Sigmoid colon (tissue), 7 donors: ENCODE results near the gene CPSF4. TPM values are rescaled to one million over a fixed set of nuclear protein-coding genes. Genes with fewer than 3 reads are reported as not detected.
"Not testable (repeated sequence)": the region's sequence is repeated elsewhere in the genome, so short reads cannot be mapped to it uniquely, and the experiment has no call there.

Source experiments
- DNase-seq: peaks from one replicate; pipeline ENCODE4 v3.0.0-alpha.2; 2019
- H3K27ac ChIP-seq, 4 donors: fragments of 200-600 bp; sonication (generic); one replicate each; pipeline ENCODE4 v1.5.1; 2016 to 2019; ENCODE audit warnings: mild to moderate bottlenecking in 1 of 4
- H3K27me3 ChIP-seq, 3 donors: fragments of 200-600 bp; sonication (generic); one replicate each; pipeline ENCODE4 v1.5.1; 2019; ENCODE audit warnings: mild to moderate bottlenecking in 1 of 3
- H3K36me3 ChIP-seq, 4 donors: fragments of 200-600 bp; sonication (generic); one replicate each; pipeline ENCODE4 v1.5.1; 2016 to 2019
- H3K4me1 ChIP-seq, 4 donors: fragments of 200-600 bp; sonication (generic); one replicate each; pipeline ENCODE4 v1.5.1; 2017 to 2019
- H3K4me3 ChIP-seq, 4 donors: fragments of 200-600 bp; sonication (generic); one replicate each; pipeline ENCODE4 v1.5.1; 2017 to 2019; ENCODE audit warnings: mild to moderate bottlenecking in 2 of 4, moderate library complexity in 1 of 4
- H3K9me3 ChIP-seq, 4 donors: fragments of 200-600 bp in 3 of 4; sonication (generic) in 3 of 4; one replicate each; pipeline versions ENCODE4 v1.5.1 to v1.6.1; 2013 to 2019
- CTCF ChIP-seq, 4 experiments: fragments of 450-650 bp in 3 of 4; fragments of 200-600 bp in 1 of 4; IDR thresholded peaks; one replicate each; pipeline ENCODE4 v1.5.1; 2016 to 2019; ENCODE audit warnings: antibody characterized with exemption in 4 of 4, mild to moderate bottlenecking in 3 of 4, moderate library complexity in 2 of 4
- EP300 ChIP-seq, 4 donors: sonication (generic); formaldehyde crosslinking; IDR thresholded peaks; one replicate each; pipeline ENCODE4 v1.6.1; 2017; ENCODE audit warnings: antibody characterized with exemption in 4 of 4
- POLR2A ChIP-seq, 2 donors: fragments of 450-650 bp; IDR thresholded peaks; one replicate each; pipeline ENCODE4 v1.6.1; 2016; ENCODE audit warnings: antibody characterized with exemption in 2 of 2, mild to moderate bottlenecking in 2 of 2, moderate library complexity in 2 of 2
- POLR2AphosphoS5 ChIP-seq, 4 donors: sonication (generic); formaldehyde crosslinking; IDR thresholded peaks; one replicate each; pipeline ENCODE4 v1.6.1; 2017; ENCODE audit warnings: antibody characterized with exemption in 4 of 4
- whole genome bisulfite sequencing, 2 donors: extraction: QIAGEN DNeasy Blood & Tissue Kit; methylation state at CpG; one replicate each; pipeline ENCODE4 v1.1.7; 2013; 5-methylcytosine and 5-hydroxymethylcytosine counted together
- intact Hi-C: fragments of 100-400 bp; cut with DNase I; formaldehyde crosslinking; loops from one replicate; pipeline ENCODE4 v1.15.1; 2023
- polyA plus RNA-seq, 3 donors: library from polyadenylated mRNA; stranded (reverse); fragments of 200-250 nt; gene quantifications; one replicate each; pipeline ENCODE4 v1.2.3, GENCODE V29; 2013
- total RNA-seq, 4 donors: library from RNA; depleted of rRNA; stranded (reverse); fragments of >200 nt; gene quantifications; one replicate each; pipeline ENCODE4 v1.1.0, GENCODE V29; 2016
- donor health status: healthy with polysubstance abuse.
- donor health status: Bipolar disorder and iron deficiency.
- donor health status: healthy.

The CPSF4 gene
- total and polyA plus RNA-seq, 7 donors = 12.7 to 32.3 (median 28.0) TPM

- Histone ChIP-seq H3K27me3 (no peaks in the 10 kb centered on the region), H3K4me3 (peak within 1 kb of the TSS; percentile 83 to 88 (median 86)), H3K27ac (peak within 1 kb of the TSS; percentile 96 to 98 (median 97)), H3K36me3 (peaks cover 11 to 36% (median 17%) of the 10 kb centered on the region in 4 donors), H3K9me3 (no peaks in the 10 kb centered on the region), H3K4me1 (peaks cover 0 to 41% (median 31%) of the 10 kb centered on the region in 4 donors)
- peak; percentile 95 for DNase-seq
- intact Hi-C loops = loop anchor here (5.0 to 10.0 kb wide), 2 partner anchors 117 to 355 kb away; partner anchors contain the start of genes SMURF1 and ZSCAN25
- TF ChIP-seq POLR2A (IDR thresholded peaks at IDR 0.05) (peak; percentile 79 to 80), CTCF (IDR thresholded peaks at IDR 0.05) (no peak), POLR2AphosphoS5 (IDR thresholded peaks at IDR 0.05) (peak; percentile 87 to 95 (median 90)), EP300 (IDR thresholded peaks at IDR 0.05) (peak in 1 of 4 donors; percentile 63)
- WGBS, 2 donors = 0% methylated on average over 68 of the region's 68 CpGs
Measured at GRCh38 chr7:99499721-99500636, 61.2 kb downstream of the CPSF4 start, which contains the start of gene ZNF394. Gene ZNF394 (minus strand): TSS chr7:99500281. CDS start chr7:99500093, 188 bp downstream.

DNA sequence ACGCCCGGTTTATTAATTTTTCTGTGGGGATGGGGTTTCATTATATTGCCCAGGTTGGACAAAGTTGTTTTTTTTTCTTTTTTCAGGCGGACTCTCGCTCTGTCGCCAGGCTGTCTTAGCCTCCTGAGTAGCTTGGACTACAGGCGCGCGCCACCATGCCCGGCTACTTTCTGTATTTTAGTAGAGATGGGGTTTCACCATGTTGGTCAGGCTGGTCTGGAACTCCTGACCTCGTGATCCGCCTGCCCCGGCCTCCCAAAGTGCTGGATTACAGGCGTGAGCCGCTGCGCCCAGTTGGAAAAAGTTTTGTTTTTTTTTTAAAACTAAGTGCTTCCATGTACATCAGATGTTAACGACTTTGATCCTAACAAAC lies 61.9 kb downstream of the CPSF4 start:
- intact Hi-C loops = loop anchor here (5.0 to 10.0 kb wide), 2 partner anchors 117 to 356 kb away; partner anchors contain the start of genes SMURF1 and ZSCAN25
- Histone ChIP-seq H3K4me3 (peak overlapping the region; percentile 83 to 88 (median 86)), H3K4me1 (peaks cover 0 to 43% (median 33%) of the 10 kb centered on the region in 4 donors), H3K27ac (peak overlapping the region; percentile 96 to 98 (median 97)), H3K27me3 (no peaks in the 10 kb centered on the region), H3K36me3 (peaks cover 7 to 30% (median 14%) of the 10 kb centered on the region in 4 donors), H3K9me3 (no peaks in the 10 kb centered on the region)
- 51 to 54% methylated on average over 16 of the region's 16 CpGs for WGBS, 2 donors
- no peak for TF ChIP-seq POLR2A (IDR thresholded peaks at IDR 0.05)
- TF ChIP-seq CTCF (IDR thresholded peaks at IDR 0.05) = no peak
- no peak for TF ChIP-seq POLR2AphosphoS5 (IDR thresholded peaks at IDR 0.05)
- no peak for TF ChIP-seq EP300 (IDR thresholded peaks at IDR 0.05)
- DNase-seq = peak; percentile 56

- H3K27me3 ChIP-seq, H3K4me3 ChIP-seq, H3K9me3 ChIP-seq: not testable (repeated sequence)
- WGBS, 2 donors = 96% methylated on average over 12 of the region's 12 CpGs
- Histone ChIP-seq H3K4me1 (peaks cover 0 to 49% (median 39%) of the 10 kb centered on the region in 4 donors), H3K36me3 (peaks cover 5 to 24% (median 8%) of the 10 kb centered on the region in 4 donors), H3K27ac (peak overlapping the region in 3 of 4 donors; percentile 96 to 98 (median 97))
- intact Hi-C loops = loop anchor here (5.0 to 10.0 kb wide), 2 partner anchors 116 to 356 kb away; partner anchors contain the start of genes SMURF1 and ZSCAN25
- DNase-seq = peak; percentile 57
Measured at GRCh38 chr7:99501236-99501635, 62.5 kb downstream of the CPSF4 start.

DNA sequence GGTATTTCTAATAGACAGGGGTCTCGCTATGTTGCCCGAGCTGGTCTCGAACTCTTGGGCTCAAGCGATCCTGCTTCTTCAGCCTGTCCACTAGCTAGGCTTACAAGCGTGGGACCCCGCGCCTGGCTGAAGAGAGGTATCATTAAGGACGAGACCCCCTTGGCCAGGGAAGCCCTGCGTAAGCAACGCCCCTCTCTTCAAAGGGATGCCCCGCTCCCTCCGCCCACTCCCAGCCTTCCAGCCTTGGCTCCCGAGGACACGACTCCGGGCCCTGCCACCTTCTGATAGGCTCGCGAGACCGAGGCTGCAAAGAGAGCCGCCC lies 65.5 kb downstream of the CPSF4 start:
- peaks cover 0 to 49% (median 35%) of the 10 kb centered on the region in 4 donors for H3K4me1 ChIP-seq
- DNase-seq = no peak
- intact Hi-C loops = loop anchor here (2.0 to 10.0 kb wide), 4 partner anchors 31 to 359 kb away; partner anchors contain the start of genes SMURF1, ZNF655, ZNF789 and ZSCAN25
- no peaks in the 10 kb centered on the region for H3K9me3 ChIP-seq
- 8% methylated on average over 19 of the region's 19 CpGs for WGBS, 2 donors
- H3K27me3 ChIP-seq = no peaks in the 10 kb centered on the region
- peak overlapping the region; percentile 59 to 81 (median 65) for H3K4me3 ChIP-seq
- TF ChIP-seq CTCF (IDR thresholded peaks at IDR 0.05) (no peak), EP300 (IDR thresholded peaks at IDR 0.05) (no peak), POLR2A (IDR thresholded peaks at IDR 0.05) (peak in 1 of 2 donors; percentile 10), POLR2AphosphoS5 (IDR thresholded peaks at IDR 0.05) (peak in 1 of 4 donors; percentile 50)
- H3K27ac ChIP-seq = peak overlapping the region; percentile 84 to 95 (median 90)
- H3K36me3 ChIP-seq = no peaks in the 10 kb centered on the region
